Fibroblast of lung (primary cell): ENCODE results near the gene MYO9A. TPM values are rescaled to one million over a fixed set of nuclear protein-coding genes. Genes with fewer than 3 reads are reported as not detected.

Experiments
- DNase-seq, 2 donors: peaks; one replicate each; pipeline versions ENCODE4 v3.0.0 to v3.0.0-alpha.2; 2010; ENCODE audit warnings: low read depth in 2 of 2
- H2AFZ ChIP-seq: 2 replicates; pipeline ENCODE4 v1.5.1; 2012; ENCODE audit warnings: low read length, control low read depth, inconsistent platforms
- H3K27ac ChIP-seq: 2 replicates; pipeline ENCODE4 v1.5.1; 2011; ENCODE audit warnings: low read length, control low read depth; ENCODE audit not compliant: insufficient read depth
- H3K27me3 ChIP-seq: 2 replicates; pipeline ENCODE4 v1.5.1; 2011; ENCODE audit warnings: mild to moderate bottlenecking, low read length; ENCODE audit not compliant: control insufficient read depth, insufficient read depth
- H3K36me3 ChIP-seq: 2 replicates; pipeline ENCODE4 v1.5.1; 2011; ENCODE audit warnings: low read length; ENCODE audit not compliant: control insufficient read depth, insufficient read depth
- H3K4me1 ChIP-seq: 2 replicates; pipeline ENCODE4 v1.5.1; 2011; ENCODE audit warnings: low read length; ENCODE audit not compliant: control insufficient read depth, insufficient read depth; ENCODE audit errors: extremely low read depth
- H3K4me2 ChIP-seq: 2 replicates; pipeline ENCODE4 v1.5.1; 2011; ENCODE audit warnings: low read length, control low read depth; ENCODE audit not compliant: insufficient read depth; ENCODE audit errors: extremely low read depth
- H3K4me3 ChIP-seq, 4 experiments: fragments of 200-600 bp in 1 of 4; sonication (generic) in 1 of 4; replicated peaks in 1 of 4; 2 replicates each; pipeline ENCODE4 v1.5.1; 2011 to 2016; ENCODE audit warnings: low read length in 4 of 4, low read depth in 3 of 4, mild to moderate bottlenecking in 3 of 4, control low read depth in 2 of 4, inconsistent platforms in 1 of 4, mixed read lengths in 1 of 4; ENCODE audit not compliant: insufficient read depth in 1 of 4; ENCODE audit errors: control extremely low read depth in 1 of 4
- H3K79me2 ChIP-seq: 2 replicates; pipeline ENCODE4 v1.5.1; 2012; ENCODE audit warnings: mild to moderate bottlenecking, low read length, inconsistent platforms; ENCODE audit not compliant: control insufficient read depth, insufficient read depth
- H3K9ac ChIP-seq: 2 replicates; pipeline ENCODE4 v1.5.1; 2011; ENCODE audit warnings: mild to moderate bottlenecking, low read length, control low read depth; ENCODE audit not compliant: insufficient read depth
- H3K9me3 ChIP-seq: 2 replicates; pipeline ENCODE4 v1.5.1; 2012; ENCODE audit warnings: low read depth, low read length; ENCODE audit not compliant: control insufficient read depth, insufficient read depth
- H4K20me1 ChIP-seq: 2 replicates; pipeline ENCODE4 v1.5.1; 2011; ENCODE audit warnings: low read length; ENCODE audit not compliant: control insufficient read depth, insufficient read depth; ENCODE audit errors: extremely low read depth
- EZH2 ChIP-seq: IDR thresholded peaks from 2 replicates; pipeline ENCODE4 v1.5.1; 2012; ENCODE audit warnings: low read length, control low read depth, mild to moderate bottlenecking; ENCODE audit errors: missing control alignments
- polyA plus RNA-seq, 2 donors: library from polyadenylated mRNA; depleted of rRNA in 1 of 2; stranded (reverse) in 1 of 2; unstranded in 1 of 2; fragments of >200 nt; gene quantifications; 2 replicates each; pipeline ENCODE4 v1.2.1, GENCODE V29; 2011 to 2012; ENCODE audit warnings: missing spikeins in 1 of 2
- total RNA-seq: library from RNA; depleted of rRNA; stranded (reverse); fragments of >200 nt; gene quantifications from 2 replicates; pipeline ENCODE4 v1.2.1, GENCODE V29; 2014
- TF ChIP-seq, protein P1 (sequence below), 2 donors: IDR thresholded peaks in 1 of 2; conservative IDR thresholded peaks in 1 of 2; 1 replicate in 1 of 2; 2 replicates in 1 of 2; pipeline ENCODE4 v1.5.1; 2011 to 2012; ENCODE audit warnings: low read length in 2 of 2, control low read depth in 1 of 2, inconsistent platforms in 1 of 2, low read depth in 1 of 2, mild to moderate bottlenecking in 1 of 2

Gene MYO9A
- total and polyA plus RNA-seq, 2 donors (not counting 1 experiment from before 2014, with no cell fraction given), result 12.8 to 48.6 TPM

DNA sequence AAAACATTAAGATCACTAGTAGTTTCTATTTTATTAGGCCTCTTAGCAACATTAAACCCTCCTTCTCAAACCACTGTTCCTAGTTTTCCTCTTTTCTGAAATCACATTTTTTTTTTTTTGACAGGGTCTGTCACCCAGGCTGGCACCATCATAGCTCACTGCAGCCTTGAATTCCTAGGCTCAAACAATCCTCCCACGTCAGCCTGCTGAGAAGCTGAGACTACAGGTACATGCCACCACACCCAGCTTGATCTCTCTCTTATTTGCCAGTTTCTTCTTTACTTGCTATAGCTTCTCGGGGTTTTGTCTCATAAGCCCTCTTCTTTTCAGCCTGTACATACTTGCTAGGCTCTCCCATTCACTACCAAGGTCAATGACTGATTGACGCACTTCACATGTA is 28.3 kb upstream of the MYO9A start:
- Histone ChIP-seq H3K79me2 (no peaks in the 10 kb centered on the region), H3K36me3 (no peaks in the 10 kb centered on the region), H2AFZ (no peak overlapping the region), H3K4me3 (no peak overlapping the region), H3K27ac (no peak overlapping the region), H3K9me3 (no peaks in the 10 kb centered on the region), H3K4me1 (no peaks in the 10 kb centered on the region), H4K20me1 (no peaks in the 10 kb centered on the region), H3K27me3 (no peaks in the 10 kb centered on the region), H3K9ac (no peak overlapping the region), H3K4me2 (no peak overlapping the region)
- no peak for TF ChIP-seq EZH2
- TF ChIP-seq, protein P1, sequence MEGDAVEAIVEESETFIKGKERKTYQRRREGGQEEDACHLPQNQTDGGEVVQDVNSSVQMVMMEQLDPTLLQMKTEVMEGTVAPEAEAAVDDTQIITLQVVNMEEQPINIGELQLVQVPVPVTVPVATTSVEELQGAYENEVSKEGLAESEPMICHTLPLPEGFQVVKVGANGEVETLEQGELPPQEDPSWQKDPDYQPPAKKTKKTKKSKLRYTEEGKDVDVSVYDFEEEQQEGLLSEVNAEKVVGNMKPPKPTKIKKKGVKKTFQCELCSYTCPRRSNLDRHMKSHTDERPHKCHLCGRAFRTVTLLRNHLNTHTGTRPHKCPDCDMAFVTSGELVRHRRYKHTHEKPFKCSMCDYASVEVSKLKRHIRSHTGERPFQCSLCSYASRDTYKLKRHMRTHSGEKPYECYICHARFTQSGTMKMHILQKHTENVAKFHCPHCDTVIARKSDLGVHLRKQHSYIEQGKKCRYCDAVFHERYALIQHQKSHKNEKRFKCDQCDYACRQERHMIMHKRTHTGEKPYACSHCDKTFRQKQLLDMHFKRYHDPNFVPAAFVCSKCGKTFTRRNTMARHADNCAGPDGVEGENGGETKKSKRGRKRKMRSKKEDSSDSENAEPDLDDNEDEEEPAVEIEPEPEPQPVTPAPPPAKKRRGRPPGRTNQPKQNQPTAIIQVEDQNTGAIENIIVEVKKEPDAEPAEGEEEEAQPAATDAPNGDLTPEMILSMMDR (conservative IDR thresholded peaks at IDR 0.05 in 1 of 2, IDR thresholded peaks at IDR 0.05 in 1 of 2; ENCODE audit: low read depth in 1 of 2, low read length in 2 of 2), result no peak
- no peak for DNase-seq

GRCh38 chr15:72141171-72142084 is 23.5 kb upstream of the MYO9A start:
- DNase-seq, result peak in 1 of 2 donors; percentile 18
- no peaks in the 10 kb centered on the region for H3K4me1 ChIP-seq
- no peak overlapping the region for H3K4me2 ChIP-seq
- H3K4me3 ChIP-seq, result no peak overlapping the region
- H3K27ac ChIP-seq, result no peak overlapping the region
- no peaks in the 10 kb centered on the region for H3K79me2 ChIP-seq
- no peaks in the 10 kb centered on the region for H4K20me1 ChIP-seq
- no peaks in the 10 kb centered on the region for H3K9me3 ChIP-seq
- no peak for TF ChIP-seq EZH2
- TF ChIP-seq, protein P1 (conservative IDR thresholded peaks at IDR 0.05 in 1 of 2, IDR thresholded peaks at IDR 0.05 in 1 of 2; ENCODE audit: low read depth in 1 of 2, low read length in 2 of 2), result no peak
- H3K9ac ChIP-seq, result no peak overlapping the region
- H3K36me3 ChIP-seq, result no peaks in the 10 kb centered on the region
- H2AFZ ChIP-seq, result no peak overlapping the region
- no peaks in the 10 kb centered on the region for H3K27me3 ChIP-seq

- H3K36me3 ChIP-seq, result no peaks in the 10 kb centered on the region
- TF ChIP-seq EZH2, result no peak
- TF ChIP-seq, protein P1 (conservative IDR thresholded peaks at IDR 0.05 in 1 of 2, IDR thresholded peaks at IDR 0.05 in 1 of 2; ENCODE audit: low read depth in 1 of 2, low read length in 2 of 2), result no peak
- no peak overlapping the region for H3K27ac ChIP-seq
- H3K4me3 ChIP-seq, result no peak overlapping the region
- H3K9me3 ChIP-seq, result no peaks in the 10 kb centered on the region
- H2AFZ ChIP-seq, result no peak overlapping the region
- H3K4me2 ChIP-seq, result no peak overlapping the region
- no peaks in the 10 kb centered on the region for H3K27me3 ChIP-seq
- no peaks in the 10 kb centered on the region for H4K20me1 ChIP-seq
- no peaks in the 10 kb centered on the region for H3K79me2 ChIP-seq
- H3K4me1 ChIP-seq, result no peaks in the 10 kb centered on the region
- no peak for DNase-seq
- no peak overlapping the region for H3K9ac ChIP-seq
Observed at GRCh38 chr15:72140088-72140487, 22.1 kb upstream of the MYO9A start.
